Measurements from ENCODE around the gene YPEL2. TPM values are rescaled to one million over a fixed set of nuclear protein-coding genes. Genes with fewer than 3 reads are reported as not detected.
"Not testable (repeated sequence)": the region's sequence is repeated elsewhere in the genome, so short reads cannot be mapped to it uniquely, and the experiment has no call there.

Gene YPEL2
- total RNA-seq, 1 donor, result 7.8 TPM

GRCh38 chr17:59387351-59388068, 56.1 kb downstream of the YPEL2 start:
- H3K4me3 ChIP-seq (ENCODE audit: low read depth, low read length), result no peak overlapping the region
- no peak for TF ChIP-seq CTCF (IDR thresholded peaks at IDR 0.05; ENCODE audit: insufficient read depth, low read depth, low read length)
- peak; percentile 36 for DNase-seq (ENCODE audit: low read depth)

- no peak for TF ChIP-seq CTCF (IDR thresholded peaks at IDR 0.05; ENCODE audit: insufficient read depth, low read depth, low read length)
- no peak overlapping the region for H3K4me3 ChIP-seq (ENCODE audit: low read depth, low read length)
- DNase-seq (ENCODE audit: low read depth), result no peak
These were observed 56.7 kb downstream of the YPEL2 start for GRCh38 chr17:59388069-59388556.

- DNase-seq (ENCODE audit: low read depth), result no peak
- H3K4me3 ChIP-seq (ENCODE audit: low read depth, low read length), result no peak overlapping the region
- no peak for TF ChIP-seq CTCF (IDR thresholded peaks at IDR 0.05; ENCODE audit: insufficient read depth, low read depth, low read length)
These were observed 57.6 kb downstream of the YPEL2 start for GRCh38 chr17:59389066-59389465.

GRCh38 chr17:59391021-59391420, 59.6 kb downstream of the YPEL2 start:
- no peak overlapping the region for H3K4me3 ChIP-seq (ENCODE audit: low read depth, low read length)
- DNase-seq (ENCODE audit: low read depth), result no peak
- no peak for TF ChIP-seq CTCF (IDR thresholded peaks at IDR 0.05; ENCODE audit: insufficient read depth, low read depth, low read length)

- no peak for TF ChIP-seq CTCF (IDR thresholded peaks at IDR 0.05; ENCODE audit: insufficient read depth, low read depth, low read length)
- no peak overlapping the region for H3K4me3 ChIP-seq (ENCODE audit: low read depth, low read length)
- DNase-seq (ENCODE audit: low read depth), result no peak
These were observed 61.7 kb downstream of the YPEL2 start for GRCh38 chr17:59392973-59393679.

GRCh38 chr17:59393742-59394410, 62.4 kb downstream of the YPEL2 start:
- not testable (repeated sequence) for H3K4me3 ChIP-seq (ENCODE audit: low read depth, low read length); DNase-seq (ENCODE audit: low read depth)

Measured in fibroblast of villous mesenchyme (primary cell).